Parathyroid adenoma (tissue), 2 donors: Measurements from ENCODE around the gene GPR37L1.
"Not testable (repeated sequence)": the region's sequence is repeated elsewhere in the genome, so short reads cannot be mapped to it uniquely, and the experiment has no call there.

Experiments
- H2AFZ ChIP-seq: fragments of 300-600 bp; sonication (generic); one replicate; pipeline ENCODE4 v1.7.0; 2017; ENCODE audit warnings: antibody characterized with exemption, mild to moderate bottlenecking
- H3K27ac ChIP-seq: fragments of 300-600 bp; sonication (generic); one replicate; pipeline ENCODE4 v1.7.0; 2017
- H3K27me3 ChIP-seq: fragments of 300-600 bp; sonication (generic); one replicate; pipeline ENCODE4 v1.7.0; 2017; ENCODE audit warnings: low read length; ENCODE audit not compliant: control insufficient read depth, insufficient read depth
- H3K36me3 ChIP-seq: fragments of 300-600 bp; sonication (generic); one replicate; pipeline ENCODE4 v1.7.0; 2017; ENCODE audit warnings: low read length; ENCODE audit not compliant: control insufficient read depth, insufficient read depth
- H3K4me1 ChIP-seq: fragments of 300-600 bp; sonication (generic); one replicate; pipeline ENCODE4 v1.7.0; 2017; ENCODE audit warnings: control low read depth
- H3K4me2 ChIP-seq: fragments of 300-600 bp; sonication (generic); one replicate; pipeline ENCODE4 v1.7.0; 2017; ENCODE audit warnings: low read length
- H3K4me3 ChIP-seq: fragments of 300-600 bp; sonication (generic); one replicate; pipeline ENCODE4 v1.7.0; 2017; ENCODE audit warnings: low read depth, low read length
- H3K79me2 ChIP-seq: fragments of 300-600 bp; sonication (generic); one replicate; pipeline ENCODE4 v1.7.0; 2017; ENCODE audit warnings: control low read depth
- H3K9ac ChIP-seq: fragments of 300-600 bp; sonication (generic); one replicate; pipeline ENCODE4 v1.7.0; 2017; ENCODE audit warnings: mild to moderate bottlenecking
- H3K9me3 ChIP-seq: fragments of 300-600 bp; sonication (generic); one replicate; pipeline ENCODE4 v1.7.0; 2017; ENCODE audit warnings: low read length; ENCODE audit not compliant: control insufficient read depth
- TF ChIP-seq, protein P1 (sequence below): fragments of 300-600 bp; sonication (generic); IDR thresholded peaks from one replicate; pipeline ENCODE4 v1.7.0; 2017; ENCODE audit warnings: antibody characterized with exemption, mild to moderate bottlenecking
- donor health status: primary hyperparathyroidism.

The GPR37L1 gene

DNA sequence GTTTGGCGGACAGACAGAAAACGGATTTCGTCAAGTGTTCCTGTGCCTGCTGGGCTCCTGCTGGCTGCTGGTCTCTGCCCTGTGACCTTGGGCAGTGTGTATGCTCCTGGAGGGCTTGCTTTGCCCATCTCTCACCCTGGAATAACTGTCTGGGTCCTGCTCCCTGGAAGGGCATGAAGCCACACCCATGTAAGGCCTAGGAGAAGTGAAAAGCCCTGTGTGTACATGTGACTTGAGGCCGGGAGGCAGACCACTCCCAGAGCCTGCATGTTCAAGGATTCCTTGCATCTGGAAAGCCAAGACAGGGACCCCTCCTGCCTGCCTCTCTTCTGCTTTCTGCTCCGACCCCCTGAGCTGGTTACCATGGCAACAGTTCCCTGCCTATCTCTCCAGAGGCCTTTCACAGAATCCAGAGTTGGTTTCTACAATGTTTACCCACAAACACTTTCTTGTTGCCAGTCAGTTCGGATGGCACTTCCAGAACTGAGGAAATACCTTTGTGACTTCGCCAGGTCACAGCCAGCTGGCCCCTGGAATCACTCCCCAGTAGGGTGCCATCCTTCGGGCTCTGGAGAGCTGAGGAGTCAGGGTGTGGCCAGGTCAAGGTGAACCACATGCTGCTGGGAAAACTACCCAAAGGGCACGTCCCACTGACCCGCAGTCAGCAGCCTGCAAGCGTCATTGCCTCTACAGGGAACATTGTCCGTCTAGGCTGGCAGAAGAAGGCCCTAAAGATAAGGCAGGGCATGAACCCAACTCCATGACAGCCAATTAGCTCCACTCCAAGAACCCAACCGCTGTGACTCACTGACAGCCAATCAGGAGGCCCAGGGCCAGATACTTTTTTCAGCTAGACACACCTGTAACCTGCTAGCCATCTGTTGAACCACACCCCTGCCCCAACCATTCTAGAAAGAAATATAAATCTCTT, 14.7 kb upstream of the GPR37L1 start:
- H3K9me3 ChIP-seq: no peaks in the 10 kb centered on the region
- H2AFZ ChIP-seq: peak overlapping the region; percentile 45
- H3K36me3 ChIP-seq: no peaks in the 10 kb centered on the region
- H3K4me1 ChIP-seq: peaks cover 20% of the 10 kb centered on the region
- peak overlapping the region; percentile 53 for H3K4me2 ChIP-seq
- H3K79me2 ChIP-seq: no peaks in the 10 kb centered on the region
- no peaks in the 10 kb centered on the region for H3K27me3 ChIP-seq
- TF ChIP-seq, protein P1, sequence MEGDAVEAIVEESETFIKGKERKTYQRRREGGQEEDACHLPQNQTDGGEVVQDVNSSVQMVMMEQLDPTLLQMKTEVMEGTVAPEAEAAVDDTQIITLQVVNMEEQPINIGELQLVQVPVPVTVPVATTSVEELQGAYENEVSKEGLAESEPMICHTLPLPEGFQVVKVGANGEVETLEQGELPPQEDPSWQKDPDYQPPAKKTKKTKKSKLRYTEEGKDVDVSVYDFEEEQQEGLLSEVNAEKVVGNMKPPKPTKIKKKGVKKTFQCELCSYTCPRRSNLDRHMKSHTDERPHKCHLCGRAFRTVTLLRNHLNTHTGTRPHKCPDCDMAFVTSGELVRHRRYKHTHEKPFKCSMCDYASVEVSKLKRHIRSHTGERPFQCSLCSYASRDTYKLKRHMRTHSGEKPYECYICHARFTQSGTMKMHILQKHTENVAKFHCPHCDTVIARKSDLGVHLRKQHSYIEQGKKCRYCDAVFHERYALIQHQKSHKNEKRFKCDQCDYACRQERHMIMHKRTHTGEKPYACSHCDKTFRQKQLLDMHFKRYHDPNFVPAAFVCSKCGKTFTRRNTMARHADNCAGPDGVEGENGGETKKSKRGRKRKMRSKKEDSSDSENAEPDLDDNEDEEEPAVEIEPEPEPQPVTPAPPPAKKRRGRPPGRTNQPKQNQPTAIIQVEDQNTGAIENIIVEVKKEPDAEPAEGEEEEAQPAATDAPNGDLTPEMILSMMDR: no peak
- peak overlapping the region; percentile 49 for H3K27ac ChIP-seq
- H3K9ac ChIP-seq: no peak overlapping the region
- no peak overlapping the region for H3K4me3 ChIP-seq

DNA sequence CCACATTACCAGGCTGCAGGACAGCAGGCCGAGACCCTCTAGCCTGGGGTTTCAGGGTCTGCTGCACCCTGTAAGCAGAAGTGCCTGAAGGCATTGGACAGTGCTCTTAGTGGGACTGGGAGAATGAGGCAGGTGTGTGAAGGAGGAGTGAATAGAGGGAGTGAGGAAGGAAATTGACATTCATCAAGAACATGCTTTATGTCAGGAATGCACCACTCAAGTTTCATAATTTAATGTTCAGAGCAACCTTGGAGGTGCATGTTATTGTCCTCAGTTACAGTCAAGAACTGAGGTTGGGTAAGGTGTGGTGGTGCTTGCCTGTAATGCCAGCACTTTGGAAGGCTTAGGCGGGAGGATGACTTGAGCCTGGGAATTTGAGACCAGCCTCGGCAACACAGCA, 11.7 kb upstream of the GPR37L1 start:
- Histone ChIP-seq H3K27me3 (no peaks in the 10 kb centered on the region), H3K4me3 (no peak overlapping the region), H2AFZ (no peak overlapping the region), H3K9me3 (no peaks in the 10 kb centered on the region), H3K4me1 (peaks cover 25% of the 10 kb centered on the region), H3K9ac (no peak overlapping the region), H3K36me3 (no peaks in the 10 kb centered on the region), H3K79me2 (no peaks in the 10 kb centered on the region), H3K4me2 (no peak overlapping the region), H3K27ac (no peak overlapping the region)
- TF ChIP-seq, protein P1: no peak

DNA sequence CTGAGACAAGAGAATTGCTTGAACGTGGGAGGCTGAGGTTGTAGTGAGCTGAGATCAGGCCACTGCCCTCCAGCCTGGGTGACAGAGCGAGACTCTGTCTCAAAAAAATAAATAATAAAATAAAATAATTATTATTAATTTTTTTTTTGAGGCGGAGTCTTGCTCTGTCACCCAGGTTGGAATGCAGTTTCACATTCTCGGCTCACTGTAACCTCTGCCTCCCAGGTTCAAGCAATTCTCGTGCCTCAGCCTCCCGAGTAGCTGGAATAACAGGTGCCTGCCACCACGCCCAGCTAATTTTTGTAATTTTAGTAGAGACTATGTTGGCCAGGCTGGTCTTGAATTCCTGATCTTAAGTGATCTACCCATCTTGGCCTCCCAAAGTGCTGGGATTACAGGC, 11.1 kb upstream of the GPR37L1 start:
- H3K9me3 ChIP-seq, H3K27ac ChIP-seq, H3K27me3 ChIP-seq, H3K79me2 ChIP-seq, H3K36me3 ChIP-seq, H3K4me2 ChIP-seq, H3K4me3 ChIP-seq, H3K9ac ChIP-seq, H2AFZ ChIP-seq: not testable (repeated sequence)
- H3K4me1 ChIP-seq: peaks cover 25% of the 10 kb centered on the region

DNA sequence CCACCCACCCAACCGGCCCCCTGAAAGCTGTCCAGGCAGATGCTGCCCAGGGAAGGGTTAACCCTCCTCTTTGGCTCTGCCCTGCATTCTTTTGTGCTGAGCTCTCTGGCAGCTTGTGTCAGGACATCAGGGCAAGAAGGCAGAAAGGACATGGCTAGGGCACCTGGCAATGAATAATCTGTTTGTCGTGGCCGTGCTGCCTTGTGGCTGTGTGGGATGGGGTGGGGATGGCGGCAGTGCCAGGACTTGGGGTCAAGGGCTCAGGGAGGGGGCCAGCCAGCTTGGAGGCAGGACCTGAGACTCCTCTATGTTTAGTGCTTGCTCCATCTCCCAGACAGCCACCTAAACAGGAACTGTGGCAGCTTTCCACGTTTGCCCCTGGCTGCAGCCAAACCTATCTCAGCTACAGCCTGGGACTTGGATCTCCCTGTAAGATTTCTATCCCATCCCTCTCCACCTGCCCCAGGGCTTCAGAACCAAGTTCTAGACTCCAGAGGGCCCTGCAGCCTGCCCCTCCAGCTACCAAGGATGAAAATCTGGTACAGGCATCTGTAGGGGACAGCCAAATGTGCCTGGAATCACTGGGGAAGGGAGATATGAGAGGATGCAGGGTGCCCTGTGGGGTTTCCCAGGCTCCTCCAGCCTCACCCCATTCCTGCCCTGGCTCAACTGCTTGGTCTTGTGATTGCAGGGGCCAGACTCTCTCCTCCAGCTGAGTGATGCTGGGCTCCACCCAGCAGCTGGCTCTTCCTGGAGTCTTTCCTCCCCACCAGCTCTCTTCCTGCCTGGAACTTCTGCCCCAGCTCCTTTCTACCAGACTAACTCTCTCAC, 9.6 kb upstream of the GPR37L1 start:
- no peaks in the 10 kb centered on the region for H3K79me2 ChIP-seq
- H3K27me3 ChIP-seq: no peaks in the 10 kb centered on the region
- no peaks in the 10 kb centered on the region for H3K9me3 ChIP-seq
- H3K27ac ChIP-seq: peak overlapping the region; percentile 32
- peak overlapping the region; percentile 50 for H3K4me2 ChIP-seq
- no peaks in the 10 kb centered on the region for H3K36me3 ChIP-seq
- no peak overlapping the region for H3K9ac ChIP-seq
- peaks cover 15% of the 10 kb centered on the region for H3K4me1 ChIP-seq
- H2AFZ ChIP-seq: peak overlapping the region; percentile 60
- H3K4me3 ChIP-seq: no peak overlapping the region
- TF ChIP-seq, protein P1: no peak

DNA sequence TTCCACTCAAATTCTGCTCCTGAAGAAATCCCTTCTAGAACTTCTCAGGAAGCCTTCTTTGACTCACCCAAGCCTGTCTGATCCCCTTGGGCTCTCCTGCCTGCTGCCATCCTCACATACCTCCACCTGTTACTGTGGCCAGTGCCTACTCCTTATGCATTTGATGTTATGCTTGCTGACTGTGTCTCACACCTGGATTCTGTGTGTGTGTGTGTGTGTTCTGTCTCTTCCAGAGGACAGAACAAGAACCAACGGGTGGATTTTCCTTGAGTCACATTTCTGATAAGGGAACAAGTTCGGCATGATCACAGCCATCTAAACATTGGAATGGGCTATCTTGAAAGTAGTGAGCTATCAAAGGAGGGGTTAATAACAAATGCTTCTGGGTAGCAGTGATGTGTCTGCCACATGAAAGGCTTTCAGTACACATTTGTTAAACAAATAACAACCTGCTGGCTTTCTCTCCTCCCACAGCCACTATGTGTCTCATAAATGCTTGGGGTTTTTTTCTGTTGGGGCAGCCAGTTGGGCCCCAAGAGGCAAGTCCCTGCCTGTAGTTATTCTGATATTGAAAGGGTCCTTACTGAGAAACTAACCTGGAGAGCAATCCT, 8.9 kb upstream of the GPR37L1 start:
- Histone ChIP-seq H3K27ac (no peak overlapping the region), H3K79me2 (no peaks in the 10 kb centered on the region), H2AFZ (no peak overlapping the region), H3K4me2 (no peak overlapping the region), H3K27me3 (no peaks in the 10 kb centered on the region), H3K4me1 (peaks cover 8% of the 10 kb centered on the region), H3K4me3 (no peak overlapping the region), H3K9me3 (no peaks in the 10 kb centered on the region), H3K36me3 (no peaks in the 10 kb centered on the region), H3K9ac (no peak overlapping the region)
- TF ChIP-seq, protein P1: no peak
